IMR-90 (cell line): ENCODE data around the gene CACNB2. TPM values are rescaled to one million over a fixed set of nuclear protein-coding genes. Genes with fewer than 3 reads are reported as not detected.

Experiments used
- ATAC-seq: fragments of 200-7000 bp; cut with Tn5 transposase; 2 replicates; pipeline ENCODE4 v1.9.1; 2020; ENCODE audit warnings: low read depth, mild to moderate bottlenecking, moderate library complexity
- BruUV-seq: library from RNA; stranded (reverse); fragments of 400-500 nt; replicated peaks from 2 replicates; lab custom pipeline; 2021; lab: Mats Ljungman, UMichigan
- CTCF ChIA-PET: fragments of 300-600 bp; formaldehyde crosslinking; extraction: SDS; loops from one replicate; lab custom pipeline; 2021; ENCODE audit warnings: antibody characterized with exemption; lab: Yijun Ruan, JAX
- POLR2A ChIA-PET: fragments of 300-600 bp; sonication (Branson Sonifier 250); formaldehyde crosslinking; loops from one replicate; lab custom pipeline; 2022; ENCODE audit warnings: antibody characterized with exemption; ENCODE audit not compliant: unreplicated experiment; lab: Charles Lee
- DNase-seq: peaks from one replicate; pipeline ENCODE4 v3.0.0; 2013
- H2AFZ ChIP-seq: replicated peaks from 2 replicates; pipeline ENCODE3; 2013; ENCODE audit warnings: low read length, mild to moderate bottlenecking; ENCODE audit not compliant: poor library complexity
- H2AK5ac ChIP-seq: 2 replicates; pipeline ENCODE4 v1.6.1; 2013; ENCODE audit warnings: low read depth, low read length, inconsistent platforms
- H2AK9ac ChIP-seq: replicated peaks from 2 replicates; pipeline ENCODE3; 2013; ENCODE audit warnings: mild to moderate bottlenecking, low read depth, low read length, moderate library complexity; ENCODE audit not compliant: poor library complexity
- H2BK120ac ChIP-seq: 2 replicates; pipeline ENCODE4 v1.6.1; 2013; ENCODE audit warnings: low read depth, low read length, inconsistent platforms
- H2BK15ac ChIP-seq: 3 replicates; pipeline ENCODE4 v1.6.1; 2013; ENCODE audit warnings: low read depth, low read length, inconsistent platforms
- H2BK20ac ChIP-seq: 2 replicates; pipeline ENCODE4 v1.6.1; 2013; ENCODE audit warnings: low read depth, mild to moderate bottlenecking, inconsistent platforms, low read length, moderate library complexity
- H2BK5ac ChIP-seq: 2 replicates; pipeline ENCODE4 v1.6.1; 2013; ENCODE audit warnings: mild to moderate bottlenecking, low read depth, low read length, inconsistent platforms; ENCODE audit not compliant: poor library complexity, severe bottlenecking
- H3K14ac ChIP-seq: replicated peaks from 2 replicates; pipeline ENCODE4 v1.6.1; 2013; ENCODE audit warnings: low read depth, low read length, inconsistent platforms
- H3K18ac ChIP-seq: 2 replicates; pipeline ENCODE4 v1.6.1; 2013; ENCODE audit warnings: low read depth, low read length, control low read depth
- H3K23ac ChIP-seq: 2 replicates; pipeline ENCODE4 v1.6.1; 2013; ENCODE audit warnings: low read depth, low read length, inconsistent platforms
- H3K27ac ChIP-seq: 2 replicates; pipeline ENCODE4 v1.5.1; 2013; ENCODE audit warnings: mild to moderate bottlenecking, control low read depth, low read length; ENCODE audit not compliant: insufficient read depth
- H3K27me3 ChIP-seq: 2 replicates; pipeline ENCODE4 v1.6.1; 2013; ENCODE audit warnings: low read length; ENCODE audit not compliant: control insufficient read depth, insufficient read depth
- H3K36me3 ChIP-seq: 2 replicates; pipeline ENCODE4 v1.6.1; 2013; ENCODE audit warnings: low read length, mixed read lengths; ENCODE audit not compliant: control insufficient read depth, insufficient read depth
- H3K4ac ChIP-seq: 2 replicates; pipeline ENCODE4 v1.6.1; 2013; ENCODE audit warnings: low read depth, low read length, inconsistent platforms
- H3K4me1 ChIP-seq: 2 replicates; pipeline ENCODE4 v1.6.1; 2013; ENCODE audit warnings: low read length, mixed read lengths; ENCODE audit not compliant: control insufficient read depth, insufficient read depth
- H3K4me2 ChIP-seq: 2 replicates; pipeline ENCODE4 v1.6.1; 2013; ENCODE audit warnings: low read depth, mild to moderate bottlenecking, control low read depth, low read length, moderate library complexity
- H3K4me3 ChIP-seq: 2 replicates; pipeline ENCODE4 v1.5.1; 2013; ENCODE audit warnings: low read depth, mild to moderate bottlenecking, control low read depth, low read length, moderate library complexity; ENCODE audit not compliant: insufficient read depth
- H3K56ac ChIP-seq: 2 replicates; pipeline ENCODE4 v1.6.1; 2013; ENCODE audit warnings: low read length, inconsistent platforms; ENCODE audit not compliant: insufficient read depth; ENCODE audit errors: extremely low read depth
- H3K79me1 ChIP-seq, 2 experiments: 2 replicates each; pipeline ENCODE4 v1.6.1; 2013; ENCODE audit warnings: low read length in 2 of 2, inconsistent platforms in 1 of 2, low read depth in 1 of 2
- H3K9ac ChIP-seq: 2 replicates; pipeline ENCODE4 v1.6.1; 2013; ENCODE audit warnings: low read depth, low read length, control low read depth
- H3K9me1 ChIP-seq: 2 replicates; pipeline ENCODE4 v1.6.1; 2013; ENCODE audit warnings: low read length, inconsistent platforms; ENCODE audit not compliant: insufficient read depth
- H3K9me3 ChIP-seq: 2 replicates; pipeline ENCODE4 v1.6.1; 2013; ENCODE audit warnings: low read length; ENCODE audit not compliant: control insufficient read depth, insufficient read depth
- H4K20me1 ChIP-seq: 2 replicates; pipeline ENCODE4 v1.6.1; 2013; ENCODE audit warnings: low read length, inconsistent platforms; ENCODE audit not compliant: insufficient read depth
- H4K5ac ChIP-seq: 2 replicates; pipeline ENCODE4 v1.6.1; 2013; ENCODE audit warnings: mild to moderate bottlenecking, low read depth, low read length, control low read depth
- H4K8ac ChIP-seq, 2 experiments: 2 replicates each; pipeline ENCODE4 v1.6.1; 2013; ENCODE audit warnings: low read depth in 2 of 2, low read length in 2 of 2, control low read depth in 1 of 2, inconsistent platforms in 1 of 2
- H4K91ac ChIP-seq: 2 replicates; pipeline ENCODE4 v1.6.1; 2013; ENCODE audit warnings: low read depth, low read length, inconsistent platforms; ENCODE audit not compliant: insufficient read depth
- CEBPB ChIP-seq: IDR thresholded peaks from 2 replicates; pipeline ENCODE4 v1.6.1; 2012; ENCODE audit warnings: low read depth, low read length, improper control_type of control experiment
- FOS ChIP-seq: fragments of 150-350 bp; IDR thresholded peaks from 2 replicates; pipeline ENCODE4 v1.6.1; 2016; ENCODE audit warnings: low read depth, low read length
- MAZ ChIP-seq: IDR thresholded peaks from 2 replicates; pipeline ENCODE4 v1.6.1; 2012; ENCODE audit warnings: low read depth, mild to moderate bottlenecking, low read length, improper control_type of control experiment, moderate library complexity, borderline replicate concordance
- WGBS, 2 experiments: methylation state at CpG; one replicate each; pipeline versions ENCODE4 v1.1.5 to v1.1.7; 2013; ENCODE audit warnings: missing lambda C conversion rate in 2 of 2; ENCODE audit not compliant: insufficient read length in 1 of 2; ENCODE audit errors: extremely low coverage in 2 of 2; 5-methylcytosine and 5-hydroxymethylcytosine counted together
- dilution Hi-C: fragments of 300-500 bp; cut with HindIII; formaldehyde crosslinking; loops from one replicate; pipeline ENCODE4 v1.14.3; 2018; ENCODE audit warnings: low sequenced_read_pairs; ENCODE audit not compliant: unreplicated experiment
- in situ Hi-C: fragments of 300-500 bp; cut with MboI; formaldehyde crosslinking; loops from 3 replicates; pipeline ENCODE4 v1.14.3; 2019; ENCODE audit warnings: low sequenced_read_pairs, inconsistent platforms, mixed read lengths
- intact Hi-C: fragments of 100-400 bp; cut with micrococcal nuclease; formaldehyde crosslinking; loops from 2 replicates; pipeline ENCODE4 v1.10.0; 2022
- polyA plus RNA-seq, 3 experiments: library from polyadenylated mRNA; depleted of rRNA; stranded (reverse); fragments of >200 nt; gene quantifications; 2 replicates each; pipeline ENCODE4 v1.2.3, GENCODE V29; 2012; ENCODE audit warnings: low replicate concordance in 1 of 3
- total RNA-seq: library from RNA; depleted of rRNA; stranded (reverse); fragments of >200 nt; gene quantifications from 2 replicates; pipeline ENCODE4 v1.2.3, GENCODE V29; 2012

The CACNB2 gene
- total and polyA plus RNA-seq, 2 of the 4 experiments (the other 2 are of a cell fraction): 0.36 TPM

GRCh38 chr10:18376650-18377049 lies 236.4 kb downstream of the CACNB2 start:
- no peak overlapping the region for H3K23ac ChIP-seq
- no peaks in the 10 kb centered on the region for H3K27me3 ChIP-seq
- POLR2A ChIA-PET: no interaction called here
- ATAC-seq (no peak), DNase-seq (no peak)
- H3K4me3 ChIP-seq: no peak overlapping the region
- no peak overlapping the region for H2BK20ac ChIP-seq
- dilution Hi-C loops: no loop called here
- H4K91ac ChIP-seq: no peak overlapping the region
- no peak overlapping the region for H2AK9ac ChIP-seq
- H3K56ac ChIP-seq: no peak overlapping the region
- no peak overlapping the region for H2BK5ac ChIP-seq
- H4K20me1 ChIP-seq: no peaks in the 10 kb centered on the region
- no peak overlapping the region for H3K14ac ChIP-seq
- no peak overlapping the region for H2BK15ac ChIP-seq
- no peak overlapping the region for H3K27ac ChIP-seq
- no peak overlapping the region for H3K4ac ChIP-seq
- no peak overlapping the region for H2AK5ac ChIP-seq
- H3K36me3 ChIP-seq: no peaks in the 10 kb centered on the region
- H3K4me2 ChIP-seq: no peak overlapping the region
- no peaks in the 10 kb centered on the region for H3K9me3 ChIP-seq
- no TSS peak for BruUV-seq
- no peak overlapping the region for H3K18ac ChIP-seq
- no peak overlapping the region for H2AFZ ChIP-seq
- TF ChIP-seq MAZ (no peak), FOS (no peak), CEBPB (no peak)
- no peak overlapping the region for H4K8ac ChIP-seq
- no peaks in the 10 kb centered on the region for H3K4me1 ChIP-seq
- intact Hi-C loops: no loop called here
- H3K9me1 ChIP-seq: no peaks in the 10 kb centered on the region
- no peak overlapping the region for H3K9ac ChIP-seq
- 17% methylated on average over 1 of the region's 5 CpGs; no CpG with 5 or more reads in 1 of the 2 experiments for WGBS, 2 experiments
- CTCF ChIA-PET: no interaction called here
- no peaks in the 10 kb centered on the region for H3K79me1 ChIP-seq
- in situ Hi-C loops: no loop called here
- no peak overlapping the region for H4K5ac ChIP-seq
- H2BK120ac ChIP-seq: no peak overlapping the region
